Measurements from ENCODE around the gene MAIP1.

MAIP1 gene

DNA sequence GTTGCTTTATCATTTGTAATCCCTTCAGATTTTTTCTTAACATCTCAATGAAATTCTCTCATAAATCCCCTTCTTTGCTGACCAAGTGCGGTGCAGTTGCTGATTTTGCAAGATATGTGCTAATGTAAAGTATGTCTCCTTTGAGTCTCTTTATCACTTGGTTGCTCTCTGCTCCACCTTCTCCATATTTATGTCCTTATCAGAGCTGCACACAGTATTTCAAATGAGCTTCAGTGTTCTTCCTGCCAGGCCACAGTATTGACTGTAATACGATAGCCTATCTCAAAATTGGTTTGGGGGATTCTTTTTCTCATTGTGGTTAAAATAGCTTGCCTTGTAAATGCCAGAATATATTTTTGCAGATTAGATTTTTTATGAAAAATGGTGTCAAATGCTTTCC lies 32.2 kb downstream of the MAIP1 start:
- H3K27ac ChIP-seq: no peak overlapping the region
- TF ChIP-seq, protein P1, sequence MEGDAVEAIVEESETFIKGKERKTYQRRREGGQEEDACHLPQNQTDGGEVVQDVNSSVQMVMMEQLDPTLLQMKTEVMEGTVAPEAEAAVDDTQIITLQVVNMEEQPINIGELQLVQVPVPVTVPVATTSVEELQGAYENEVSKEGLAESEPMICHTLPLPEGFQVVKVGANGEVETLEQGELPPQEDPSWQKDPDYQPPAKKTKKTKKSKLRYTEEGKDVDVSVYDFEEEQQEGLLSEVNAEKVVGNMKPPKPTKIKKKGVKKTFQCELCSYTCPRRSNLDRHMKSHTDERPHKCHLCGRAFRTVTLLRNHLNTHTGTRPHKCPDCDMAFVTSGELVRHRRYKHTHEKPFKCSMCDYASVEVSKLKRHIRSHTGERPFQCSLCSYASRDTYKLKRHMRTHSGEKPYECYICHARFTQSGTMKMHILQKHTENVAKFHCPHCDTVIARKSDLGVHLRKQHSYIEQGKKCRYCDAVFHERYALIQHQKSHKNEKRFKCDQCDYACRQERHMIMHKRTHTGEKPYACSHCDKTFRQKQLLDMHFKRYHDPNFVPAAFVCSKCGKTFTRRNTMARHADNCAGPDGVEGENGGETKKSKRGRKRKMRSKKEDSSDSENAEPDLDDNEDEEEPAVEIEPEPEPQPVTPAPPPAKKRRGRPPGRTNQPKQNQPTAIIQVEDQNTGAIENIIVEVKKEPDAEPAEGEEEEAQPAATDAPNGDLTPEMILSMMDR (IDR thresholded peaks at IDR 0.05): no peak
- no peak for TF ChIP-seq ZFX (IDR thresholded peaks at IDR 0.05; ENCODE audit: borderline replicate concordance)

DNA sequence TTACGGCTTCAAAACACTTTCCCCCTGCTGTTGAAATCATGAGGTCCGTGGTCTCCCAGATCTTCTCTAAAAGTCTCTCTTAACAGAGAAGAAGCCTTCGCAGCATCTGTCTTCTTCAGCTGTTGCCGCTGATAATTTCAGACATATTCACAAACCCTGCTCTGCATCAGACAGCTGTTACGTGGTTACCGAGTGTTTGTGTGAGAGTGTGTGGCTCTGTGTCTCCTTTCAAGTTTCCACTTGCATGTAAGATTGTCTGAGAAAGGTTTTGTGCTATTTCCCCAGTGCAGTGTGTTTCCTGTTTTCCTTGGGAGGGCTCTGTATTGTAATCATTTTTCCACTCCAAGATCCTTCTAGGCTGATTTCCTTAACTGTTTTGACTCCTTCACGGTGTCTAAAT lies 32.8 kb downstream of the MAIP1 start:
- no peak overlapping the region for H3K27ac ChIP-seq
- TF ChIP-seq ZFX (IDR thresholded peaks at IDR 0.05; ENCODE audit: borderline replicate concordance): no peak
- TF ChIP-seq, protein P1 (IDR thresholded peaks at IDR 0.05): no peak

DNA sequence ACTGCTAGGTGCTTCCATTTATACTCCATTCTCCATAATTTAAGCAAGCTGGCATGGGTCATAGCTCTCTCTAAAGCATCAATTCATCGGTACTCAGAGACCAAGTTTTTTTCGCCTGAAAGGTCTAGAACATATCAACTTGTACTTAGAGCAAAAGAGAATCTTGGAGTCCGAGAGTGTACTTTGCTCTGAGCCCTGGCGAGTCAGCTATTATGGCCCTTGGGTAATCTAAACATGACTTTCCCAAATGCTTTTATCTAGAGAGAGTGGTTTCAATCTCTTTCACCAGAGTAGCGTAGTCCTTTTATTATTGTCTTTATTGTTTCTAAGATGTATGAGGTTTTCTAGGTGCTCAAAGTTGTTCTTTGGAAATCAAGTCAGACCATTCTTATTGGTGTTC lies 34.4 kb downstream of the MAIP1 start:
- no peak overlapping the region for H3K27ac ChIP-seq
- no peak for TF ChIP-seq ZFX (IDR thresholded peaks at IDR 0.05; ENCODE audit: borderline replicate concordance)
- TF ChIP-seq, protein P1 (IDR thresholded peaks at IDR 0.05): no peak

DNA sequence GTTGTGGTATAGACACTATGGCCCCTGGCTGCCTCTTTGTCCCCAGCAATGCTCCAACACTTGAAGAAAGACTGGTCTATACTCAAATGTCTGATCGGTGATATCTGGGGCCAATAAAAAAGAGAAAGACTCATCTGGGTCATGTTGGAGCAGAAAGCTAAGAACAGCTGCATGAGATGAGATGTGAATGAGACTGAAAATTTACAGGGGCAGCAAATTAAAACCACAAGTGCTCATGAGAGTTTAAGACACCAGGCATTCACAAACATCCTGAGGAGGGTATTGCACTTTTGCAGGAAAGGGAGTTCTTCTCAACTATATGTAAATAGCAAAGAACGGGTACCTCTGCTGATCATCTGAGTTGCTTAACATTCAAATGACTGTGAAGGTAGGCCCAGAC lies 36.3 kb downstream of the MAIP1 start:
- no peak overlapping the region for H3K27ac ChIP-seq
- TF ChIP-seq, protein P1 (IDR thresholded peaks at IDR 0.05): no peak
- no peak for TF ChIP-seq ZFX (IDR thresholded peaks at IDR 0.05; ENCODE audit: borderline replicate concordance)

DNA sequence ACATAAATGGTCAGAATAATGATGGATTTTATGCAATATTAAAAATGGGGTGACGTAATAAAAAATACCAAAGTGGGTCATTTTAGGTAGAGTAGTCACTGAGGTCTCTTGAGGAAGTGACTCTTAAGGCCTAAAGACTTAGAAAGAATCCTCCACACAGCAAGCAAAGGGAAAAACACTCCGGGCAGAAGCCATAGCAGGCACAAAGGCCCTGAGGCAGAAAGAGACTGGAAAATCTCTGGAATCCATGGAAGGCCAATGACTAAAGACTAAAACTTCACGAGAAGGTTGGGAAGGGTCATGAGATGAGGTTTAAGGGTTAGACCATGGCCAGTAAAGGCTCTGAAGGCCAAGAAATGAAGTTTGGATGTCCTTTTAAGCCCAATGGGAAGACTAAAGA lies 36.9 kb downstream of the MAIP1 start:
- H3K27ac ChIP-seq: no peak overlapping the region
- TF ChIP-seq, protein P1 (IDR thresholded peaks at IDR 0.05): no peak
- TF ChIP-seq ZFX (IDR thresholded peaks at IDR 0.05; ENCODE audit: borderline replicate concordance): no peak

DNA sequence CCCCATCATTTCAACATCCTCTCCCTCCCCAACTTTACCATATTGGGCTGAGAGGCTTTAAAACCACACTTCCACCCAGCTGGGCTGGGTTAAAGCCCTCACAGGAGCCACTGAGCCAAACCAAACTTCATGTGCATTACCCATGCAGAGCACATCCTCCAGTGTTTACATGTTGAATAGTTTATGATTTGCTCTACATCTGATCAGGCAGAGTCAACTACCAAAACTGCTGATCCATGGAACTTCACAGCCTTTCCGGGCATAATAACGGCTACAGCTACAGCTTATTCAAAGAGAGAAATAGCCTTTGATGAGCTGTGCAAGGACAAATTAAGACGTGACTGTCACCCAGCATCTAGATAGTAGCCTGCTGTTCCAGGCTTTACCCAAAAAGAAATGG lies 39.0 kb downstream of the MAIP1 start:
- H3K27ac ChIP-seq: no peak overlapping the region
- TF ChIP-seq ZFX (IDR thresholded peaks at IDR 0.05; ENCODE audit: borderline replicate concordance): no peak
- TF ChIP-seq, protein P1 (IDR thresholded peaks at IDR 0.05): no peak

DNA sequence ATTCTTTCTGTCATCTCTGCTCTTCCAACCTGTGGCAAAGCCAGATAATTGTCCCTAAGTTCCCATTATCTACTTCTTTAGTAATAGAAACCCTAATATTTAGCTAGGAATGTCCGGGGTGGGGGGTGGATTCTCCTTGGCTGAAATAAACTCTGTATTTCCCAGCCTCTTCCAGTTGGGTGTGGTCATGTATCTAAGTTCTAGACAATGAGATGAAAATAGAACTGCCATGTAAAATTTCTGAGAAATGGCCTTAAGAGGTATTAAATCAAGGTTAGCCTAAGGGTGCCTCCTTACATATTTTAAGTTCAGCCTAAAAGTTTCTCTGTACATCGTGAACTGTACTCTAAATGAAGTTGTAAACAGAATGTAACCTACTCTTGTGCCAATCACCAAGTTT lies 39.5 kb downstream of the MAIP1 start:
- no peak for TF ChIP-seq ZFX (IDR thresholded peaks at IDR 0.05; ENCODE audit: borderline replicate concordance)
- TF ChIP-seq, protein P1 (IDR thresholded peaks at IDR 0.05): no peak
- H3K27ac ChIP-seq: no peak overlapping the region
